PC-3 (cell line): ENCODE measurements around the gene NABP1.

ENCODE experiments used
- EZH2 ChIP-seq: fragments of 300-600 bp; sonication (generic); IDR thresholded peaks from one replicate; pipeline ENCODE4 v1.6.1; 2017; ENCODE audit warnings: antibody characterized with exemption, mild to moderate bottlenecking, low read length; ENCODE audit not compliant: unreplicated experiment
- TF ChIP-seq, protein P1 (sequence below): fragments of 300-600 bp; sonication (generic); conservative IDR thresholded peaks from 2 replicates; pipeline ENCODE4 v1.5.1; 2017; ENCODE audit warnings: antibody characterized with exemption, low read depth, mild to moderate bottlenecking, low read length

GRCh38 chr2:191690327-191690726, 12.4 kb downstream of the NABP1 start:
- TF ChIP-seq, protein P1, sequence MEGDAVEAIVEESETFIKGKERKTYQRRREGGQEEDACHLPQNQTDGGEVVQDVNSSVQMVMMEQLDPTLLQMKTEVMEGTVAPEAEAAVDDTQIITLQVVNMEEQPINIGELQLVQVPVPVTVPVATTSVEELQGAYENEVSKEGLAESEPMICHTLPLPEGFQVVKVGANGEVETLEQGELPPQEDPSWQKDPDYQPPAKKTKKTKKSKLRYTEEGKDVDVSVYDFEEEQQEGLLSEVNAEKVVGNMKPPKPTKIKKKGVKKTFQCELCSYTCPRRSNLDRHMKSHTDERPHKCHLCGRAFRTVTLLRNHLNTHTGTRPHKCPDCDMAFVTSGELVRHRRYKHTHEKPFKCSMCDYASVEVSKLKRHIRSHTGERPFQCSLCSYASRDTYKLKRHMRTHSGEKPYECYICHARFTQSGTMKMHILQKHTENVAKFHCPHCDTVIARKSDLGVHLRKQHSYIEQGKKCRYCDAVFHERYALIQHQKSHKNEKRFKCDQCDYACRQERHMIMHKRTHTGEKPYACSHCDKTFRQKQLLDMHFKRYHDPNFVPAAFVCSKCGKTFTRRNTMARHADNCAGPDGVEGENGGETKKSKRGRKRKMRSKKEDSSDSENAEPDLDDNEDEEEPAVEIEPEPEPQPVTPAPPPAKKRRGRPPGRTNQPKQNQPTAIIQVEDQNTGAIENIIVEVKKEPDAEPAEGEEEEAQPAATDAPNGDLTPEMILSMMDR = no peak
- no peak for TF ChIP-seq EZH2
